Stromal cell of bone marrow (primary cell): Measurements from ENCODE around the gene SP1.
A peak's percentile ranks its signal among the peaks of the same experiment; 100 is the strongest.
"Not testable (repeated sequence)": the region's sequence is repeated elsewhere in the genome, so short reads cannot be mapped to it uniquely, and the experiment has no call there.

Source experiments
- DNase-seq: peaks from one replicate; pipeline ENCODE4 v3.0.0-alpha.2; 2012; ENCODE audit warnings: low read depth

SP1 gene

GRCh38 chr12:53380104-53380793 lies at the start of gene SP1:
Gene SP1, plus strand, starts transcription at chr12:53380176. Its CDS starts 116 bp downstream, at chr12:53380292.
- DNase-seq = peak; percentile 91

DNA sequence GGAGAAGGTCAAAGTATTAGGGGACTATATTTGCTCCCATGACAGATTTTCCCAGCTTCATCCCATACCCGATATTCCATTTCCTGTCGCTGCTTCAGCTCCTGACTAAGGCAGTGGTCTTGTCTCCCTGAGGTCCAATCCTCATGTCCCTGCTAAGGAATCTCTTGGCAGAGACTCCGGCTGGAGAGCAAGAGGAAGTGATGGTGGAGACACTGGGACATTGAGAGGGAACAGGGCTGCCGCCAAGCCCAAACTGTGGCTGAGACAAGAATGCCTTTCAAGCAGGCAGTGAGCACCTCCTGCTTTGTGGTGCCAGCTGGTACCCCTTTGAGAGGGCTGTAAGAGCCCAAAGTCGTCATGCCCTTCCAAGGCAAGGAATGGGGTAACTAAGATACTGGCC lies 49.3 kb upstream of the SP1 start:
- DNase-seq = no peak

DNA sequence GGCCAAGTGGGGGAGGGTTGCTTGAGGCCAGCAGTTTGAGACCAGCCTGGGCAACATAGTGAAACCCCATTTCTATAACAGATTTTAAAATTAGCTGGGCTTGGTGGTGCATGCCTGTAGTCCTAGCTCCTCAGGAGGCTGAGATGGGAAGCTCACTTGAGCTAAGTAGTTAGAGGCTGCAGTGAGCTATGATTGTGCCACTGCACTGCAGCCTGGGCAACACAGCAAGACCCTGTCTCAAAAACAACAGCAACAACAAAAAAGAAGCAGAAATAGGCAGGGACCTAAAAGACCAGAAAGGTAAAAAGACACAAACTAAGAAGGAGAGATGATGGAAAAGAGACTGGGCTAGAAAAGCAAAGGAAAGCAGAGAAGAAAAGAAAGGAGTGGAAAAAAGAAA lies 47.6 kb upstream of the SP1 start:
- DNase-seq = not testable (repeated sequence)

- no peak for DNase-seq
Observed at GRCh38 chr12:53332744-53333143, 47.2 kb upstream of the SP1 start.

DNA sequence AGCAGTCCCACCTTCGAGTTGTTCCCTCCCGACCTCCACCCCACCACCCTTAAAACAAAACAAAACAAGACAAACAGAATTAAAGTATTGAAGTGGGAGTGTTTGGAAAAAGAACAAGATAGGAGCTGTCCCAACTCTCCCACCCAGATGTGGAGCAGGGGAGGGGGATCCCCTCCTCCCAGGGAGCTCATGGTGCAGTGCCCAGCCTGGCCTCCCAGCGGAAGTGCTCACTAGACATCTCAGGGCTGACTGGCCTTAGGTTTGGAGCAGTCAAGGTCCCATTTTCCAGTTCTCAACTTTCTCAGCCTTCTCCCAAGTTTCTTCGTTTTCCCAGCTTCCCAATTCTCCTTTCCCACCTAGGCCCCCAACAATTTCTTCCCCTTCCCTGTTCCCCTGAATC lies 46.7 kb upstream of the SP1 start:
- no peak for DNase-seq

DNA sequence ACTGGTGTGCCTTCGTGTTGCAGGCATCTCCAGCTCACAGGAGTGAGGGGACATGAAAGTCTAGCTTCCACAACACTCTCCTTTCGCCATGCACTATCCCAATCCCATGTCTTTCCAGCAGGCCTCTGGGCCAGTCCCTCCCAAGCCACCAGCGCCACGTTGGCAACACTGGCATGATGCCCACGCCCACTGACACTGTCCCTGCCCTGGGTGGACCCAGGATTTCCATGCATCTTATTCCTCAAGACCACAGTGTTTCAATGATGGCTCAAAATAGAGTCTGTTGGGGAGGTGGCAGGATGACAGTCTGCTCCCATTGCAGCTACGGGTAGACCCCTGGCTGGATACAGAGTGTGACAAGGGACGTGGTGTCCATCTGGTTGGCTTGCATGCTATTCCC lies 46.1 kb upstream of the SP1 start:
- DNase-seq = no peak

GRCh38 chr12:53334822-53335221 lies 45.2 kb upstream of the SP1 start:
- no peak for DNase-seq

DNA sequence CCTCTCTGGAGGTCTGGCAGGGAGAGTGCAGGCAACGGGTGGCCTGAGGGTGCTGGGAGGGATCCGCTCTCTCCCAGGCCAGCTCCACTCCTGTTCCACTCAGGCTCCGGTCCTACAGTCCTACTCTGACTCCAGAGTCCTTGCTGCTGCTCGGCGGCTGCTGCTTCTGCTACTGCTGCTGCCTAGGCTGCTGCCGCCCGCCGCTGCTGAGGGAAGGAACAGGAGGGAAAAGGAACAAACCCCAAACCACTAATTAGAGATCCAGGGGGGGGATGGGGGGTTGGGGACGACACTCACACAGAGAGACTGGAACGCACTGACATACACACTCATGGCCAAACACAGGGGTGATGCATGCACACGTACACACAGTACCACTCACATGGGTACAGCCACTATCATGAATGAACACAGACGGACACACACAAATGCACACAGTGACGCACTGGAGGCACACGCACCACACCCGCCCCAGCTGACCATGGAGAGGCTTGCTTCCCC lies 43.7 kb upstream of the SP1 start, which contains the start of gene SP7:
SP7 (minus strand) TSS at position 174 of the 501 bp plus-strand sequence. CDS start 708 bp downstream, outside the sequence.
- no peak for DNase-seq

GRCh38 chr12:53338017-53338416 lies 42.0 kb upstream of the SP1 start:
- DNase-seq = no peak

GRCh38 chr12:53338916-53339315 lies 41.1 kb upstream of the SP1 start:
- DNase-seq = no peak

DNA sequence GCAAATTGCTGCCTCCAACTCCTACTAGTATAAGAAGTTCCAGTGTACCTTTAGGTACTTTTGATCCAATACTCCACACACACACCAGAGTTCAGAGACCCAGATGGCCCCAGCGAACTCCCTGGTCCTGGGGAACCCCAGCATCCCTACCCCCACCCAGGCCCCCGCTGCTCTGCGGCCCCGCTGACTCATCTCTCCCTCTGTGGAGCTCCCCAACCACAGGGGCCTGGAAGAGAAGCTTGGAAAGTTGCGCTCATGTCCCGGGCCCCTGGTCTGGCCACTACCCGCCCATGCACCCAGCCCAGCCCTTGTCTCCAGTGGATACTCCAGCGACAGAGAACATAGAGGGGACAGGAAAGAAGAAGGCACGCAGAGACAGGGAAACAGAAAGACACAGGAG lies 39.6 kb upstream of the SP1 start:
- DNase-seq = no peak

DNA sequence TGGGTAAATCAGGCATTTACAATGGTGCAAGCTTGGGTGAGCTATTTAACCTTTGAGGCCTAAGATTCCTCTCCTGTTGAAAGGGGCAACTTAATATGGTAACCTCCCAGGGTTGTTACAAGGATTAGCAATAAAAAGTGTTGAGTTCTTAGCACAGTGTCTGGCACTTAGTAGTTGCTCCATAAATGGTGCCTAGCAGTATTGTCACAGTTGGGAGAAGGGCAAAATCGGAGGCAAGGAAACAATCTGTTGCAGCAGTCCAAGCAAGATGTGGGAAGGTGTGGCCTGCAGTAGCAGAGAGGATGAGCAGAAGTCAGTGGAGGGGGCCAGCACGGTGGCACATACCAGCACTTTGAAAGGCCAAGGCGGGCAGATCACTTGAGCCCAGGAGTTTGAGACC lies 36.5 kb upstream of the SP1 start:
- DNase-seq = no peak

- no peak for DNase-seq
Observed at GRCh38 chr12:53343969-53344368, 36.0 kb upstream of the SP1 start.

DNA sequence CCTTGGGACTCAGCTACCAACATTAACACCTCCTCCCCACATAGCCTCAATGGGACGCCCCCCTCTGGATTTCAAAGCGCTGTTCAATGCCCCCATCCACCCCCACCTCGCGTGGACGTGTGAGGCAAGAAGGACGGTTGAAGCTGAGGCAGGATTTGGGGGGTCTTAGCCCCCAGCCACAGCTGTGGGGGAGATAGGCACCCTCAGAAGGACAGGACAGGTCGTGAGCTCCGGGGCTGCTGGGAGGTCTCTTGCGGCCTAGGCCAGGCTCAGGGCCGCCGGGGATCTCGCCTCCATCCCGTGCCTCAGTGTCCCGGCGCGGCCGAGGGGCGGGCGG lies 35.5 kb upstream of the SP1 start:
- no peak for DNase-seq

DNA sequence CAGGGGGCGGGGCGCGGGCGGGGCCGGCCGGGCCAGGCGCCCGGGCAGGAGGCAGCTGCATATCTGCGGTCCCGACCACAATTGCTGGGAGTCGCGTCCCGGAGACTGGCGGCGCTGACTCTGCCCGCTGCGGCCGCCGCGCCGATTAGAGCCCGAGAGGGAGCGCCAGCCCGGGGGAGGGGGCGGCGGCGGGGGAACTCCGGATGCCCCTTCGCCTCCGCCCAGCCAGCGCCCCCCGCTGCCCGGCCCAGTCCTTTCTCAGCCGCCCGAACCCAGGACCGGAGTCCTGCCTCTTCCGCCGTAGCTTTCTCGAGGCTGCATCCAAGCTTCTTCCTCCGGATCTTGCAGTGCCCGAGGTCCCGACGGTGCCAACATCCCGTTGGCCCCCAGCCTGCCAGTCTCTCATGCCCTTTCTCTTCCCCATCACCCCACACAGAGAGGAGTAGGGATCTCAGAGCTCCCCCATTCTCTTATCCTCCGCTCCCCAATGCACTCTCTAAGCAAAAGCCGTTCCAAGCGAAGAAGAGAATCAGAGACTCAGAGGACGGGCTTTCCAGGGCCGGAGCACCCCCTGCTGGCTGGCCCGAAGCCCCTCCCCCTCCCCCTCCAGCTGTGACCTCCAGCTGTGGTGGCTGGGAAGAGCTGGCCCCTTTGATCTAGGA lies 35.0 kb upstream of the SP1 start:
- peak; percentile 57 for DNase-seq

DNA sequence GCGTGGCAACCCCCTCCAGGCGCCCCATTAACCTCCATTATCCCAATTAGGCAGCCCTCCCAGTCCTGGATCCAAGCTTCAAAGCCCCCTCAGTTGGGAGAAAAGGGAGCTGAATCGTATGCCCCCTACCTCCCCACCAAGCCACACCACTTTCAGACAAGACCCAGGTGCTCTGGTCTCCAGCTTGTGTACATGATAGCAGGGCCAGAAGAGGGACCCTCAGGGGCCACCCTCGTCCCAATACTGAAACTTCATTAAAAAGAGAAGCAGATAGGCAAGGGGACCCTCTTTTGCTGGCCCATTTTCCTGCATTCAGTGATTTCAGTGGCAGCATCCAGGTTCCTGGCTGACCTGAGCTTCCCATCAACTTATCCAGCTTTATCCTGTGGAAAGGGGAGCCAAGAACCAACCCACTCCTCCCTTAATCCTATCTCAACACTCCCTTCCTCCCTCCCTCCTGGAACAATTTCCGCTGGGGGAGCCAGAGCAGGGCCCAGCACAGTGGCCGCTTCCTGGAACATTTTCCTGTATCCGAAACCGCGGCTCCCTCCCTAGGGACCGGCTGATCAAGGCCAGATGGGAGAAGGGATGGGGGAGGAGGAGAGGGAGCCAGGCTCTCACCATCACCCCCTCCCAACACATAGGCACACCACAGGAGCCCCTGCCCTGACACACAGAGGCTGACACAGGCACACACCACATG lies 34.3 kb upstream of the SP1 start:
- DNase-seq = peak; percentile 43

- DNase-seq = no peak
Observed at GRCh38 chr12:53346491-53346890, 33.5 kb upstream of the SP1 start.

GRCh38 chr12:53347905-53348304 lies 32.1 kb upstream of the SP1 start:
- DNase-seq = no peak

DNA sequence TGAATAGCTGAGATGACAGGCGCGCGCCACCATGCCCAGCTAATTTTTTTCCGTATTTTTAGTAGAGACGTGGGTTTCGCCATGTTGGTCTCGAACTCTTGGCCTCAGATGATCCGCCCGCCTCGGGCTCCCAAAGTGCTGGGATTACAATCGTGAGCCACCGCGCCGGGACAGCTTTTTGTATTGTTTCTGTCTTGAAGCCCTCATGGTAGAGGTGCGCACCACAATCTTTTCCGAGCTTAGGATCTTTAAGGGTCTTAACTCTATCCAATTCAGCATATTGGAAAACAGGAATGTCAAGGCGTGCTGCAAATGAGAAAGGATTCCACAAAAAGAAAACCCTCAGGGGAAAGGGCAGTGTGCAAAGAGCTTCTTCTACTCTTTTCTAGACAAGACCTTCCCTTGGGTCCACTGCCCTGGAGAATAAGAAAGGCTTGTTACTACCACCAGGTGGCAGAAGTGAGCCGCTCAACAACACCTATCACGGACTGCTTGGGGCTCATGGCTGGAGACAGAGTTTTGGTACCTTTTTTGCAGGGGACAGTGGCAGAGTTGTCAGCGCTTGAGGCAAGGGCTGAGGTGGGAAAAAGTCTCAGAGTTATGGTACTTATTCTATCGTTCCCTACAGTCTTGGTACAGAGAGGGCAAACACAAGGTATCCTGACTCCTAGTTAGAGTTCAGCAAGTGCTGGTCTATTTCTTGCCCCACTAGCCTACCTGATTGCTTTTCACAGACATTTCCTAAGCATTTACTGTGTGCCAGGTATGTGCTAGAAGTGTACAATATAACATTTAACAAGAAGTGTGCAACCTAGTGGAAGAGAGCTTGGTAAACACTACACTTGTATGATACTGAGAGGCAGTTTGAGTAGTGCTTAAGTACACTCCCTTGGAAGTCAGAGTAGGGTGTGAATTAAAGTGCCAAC lies 27.4 kb upstream of the SP1 start:
- DNase-seq = peak; percentile 70

- no peak for DNase-seq
Observed at GRCh38 chr12:53353257-53353655, 26.7 kb upstream of the SP1 start.

GRCh38 chr12:53355121-53355520 lies 24.9 kb upstream of the SP1 start:
- no peak for DNase-seq

DNA sequence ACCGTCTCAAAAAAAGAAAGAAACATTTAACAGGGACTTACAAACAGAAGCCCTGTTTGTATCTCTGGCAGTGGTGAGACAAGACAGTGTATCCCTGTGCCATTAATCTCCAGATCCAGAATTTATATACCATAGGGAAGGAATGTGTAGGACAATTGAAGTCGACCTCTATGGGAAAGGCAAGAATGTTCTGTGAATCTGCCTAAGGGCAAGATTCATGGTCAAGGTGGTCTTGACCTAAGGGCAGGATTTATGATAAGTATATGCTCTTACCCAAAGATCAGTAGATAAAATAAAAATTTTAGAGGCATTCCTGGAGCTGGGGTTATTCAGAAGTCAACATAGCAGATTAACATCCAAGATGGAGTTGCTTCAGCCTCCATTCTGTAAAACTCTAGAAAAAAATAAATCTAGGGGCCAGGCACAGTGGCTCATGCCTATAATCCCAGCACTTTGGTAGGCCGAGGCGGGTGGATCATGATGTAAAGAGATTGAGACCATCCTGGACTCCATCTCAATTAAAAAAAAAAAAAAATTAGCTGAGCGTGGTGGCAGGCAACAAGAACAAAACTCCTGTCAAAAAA lies 21.0 kb upstream of the SP1 start:
- no peak for DNase-seq
